Vagina (tissue), 2 donors: ENCODE measurements around the gene BMP8B. TPM values are rescaled to one million over a fixed set of nuclear protein-coding genes. Genes with fewer than 3 reads are reported as not detected.
"Not testable (repeated sequence)": the region's sequence is repeated elsewhere in the genome, so short reads cannot be mapped to it uniquely, and the experiment has no call there.

Experiments used
- DNase-seq, 2 donors: peaks; one replicate each; pipeline ENCODE4 v3.0.0-alpha.2; 2017; ENCODE audit errors: extremely low spot score in 2 of 2
- H3K27ac ChIP-seq: fragments of 200-600 bp; sonication (generic); one replicate; pipeline ENCODE4 v1.5.1; 2019
- H3K27me3 ChIP-seq: fragments of 200-600 bp; sonication (generic); one replicate; pipeline ENCODE4 v1.5.1; 2019
- H3K36me3 ChIP-seq, 2 donors: fragments of 200-600 bp; sonication (generic); one replicate each; pipeline ENCODE4 v1.5.1; 2017 to 2019
- H3K4me1 ChIP-seq: fragments of 200-600 bp; sonication (generic); one replicate; pipeline ENCODE4 v1.5.1; 2019
- H3K4me3 ChIP-seq, 2 donors: fragments of 200-600 bp; sonication (generic); 1 replicate in 1 of 2; 2 replicates in 1 of 2; pipeline ENCODE4 v1.5.1; 2016 to 2019
- H3K9me3 ChIP-seq: fragments of 200-600 bp; sonication (generic); one replicate; pipeline ENCODE4 v1.5.1; 2019
- POLR2A ChIP-seq, 2 donors: fragments of 450-650 bp; IDR thresholded peaks; one replicate each; pipeline ENCODE4 v1.6.1; 2017; ENCODE audit warnings: antibody characterized with exemption in 2 of 2, mild to moderate bottlenecking in 2 of 2, moderate library complexity in 2 of 2
- POLR2AphosphoS5 ChIP-seq, 2 donors: sonication (generic); formaldehyde crosslinking; IDR thresholded peaks; one replicate each; pipeline ENCODE4 v1.9.0; 2017; ENCODE audit warnings: antibody characterized with exemption in 2 of 2, mild to moderate bottlenecking in 2 of 2, low read depth in 1 of 2; ENCODE audit not compliant: insufficient read depth in 1 of 2
- intact Hi-C: fragments of 100-400 bp; cut with DNase I; formaldehyde crosslinking; loops from one replicate; pipeline ENCODE4 v1.15.1; 2023
- total RNA-seq: library from RNA; depleted of rRNA; stranded (reverse); fragments of >200 nt; gene quantifications from one replicate; pipeline ENCODE4 v1.2.3, GENCODE V29; 2016
- TF ChIP-seq, protein P1 (sequence below), 3 experiments: fragments of 450-650 bp in 2 of 3; fragments of 200-600 bp in 1 of 3; sonication (generic) in 1 of 3; IDR thresholded peaks; one replicate each; pipeline ENCODE4 v1.5.1; 2017 to 2019; ENCODE audit warnings: antibody characterized with exemption in 3 of 3, mild to moderate bottlenecking in 2 of 3, moderate library complexity in 2 of 3

The BMP8B gene
- total RNA-seq, 1 donor from 2014 or later, result 0.98 TPM

DNA sequence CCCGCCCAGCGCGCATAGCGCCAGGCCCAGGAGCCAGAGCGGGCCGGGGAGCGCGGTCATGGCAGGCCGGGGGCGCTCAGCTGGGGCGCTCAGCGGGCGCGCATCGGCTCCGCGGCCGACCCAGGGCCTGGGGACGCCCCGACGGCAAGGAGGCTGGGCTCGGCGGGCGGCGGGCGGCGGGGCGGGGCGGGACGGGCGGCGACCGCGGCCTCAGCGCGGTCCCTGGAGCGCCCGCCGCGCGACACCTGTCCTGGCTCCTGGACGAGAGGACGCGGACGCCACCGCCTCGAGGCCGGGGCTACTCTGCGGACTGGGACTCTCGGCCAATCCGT lies 273 bp downstream of the BMP8B start:
- H3K4me3 ChIP-seq, result peak overlapping the region; percentile 46 to 49
- no peak for DNase-seq
- no peaks in the 10 kb centered on the region for H3K27me3 ChIP-seq
- H3K27ac ChIP-seq, result no peak overlapping the region
- H3K36me3 ChIP-seq, result no peaks in the 10 kb centered on the region
- TF ChIP-seq POLR2AphosphoS5 (IDR thresholded peaks at IDR 0.05; ENCODE audit: insufficient read depth in 1 of 2, low read depth in 1 of 2) (no peak), POLR2A (IDR thresholded peaks at IDR 0.05) (no peak)
- TF ChIP-seq, protein P1, sequence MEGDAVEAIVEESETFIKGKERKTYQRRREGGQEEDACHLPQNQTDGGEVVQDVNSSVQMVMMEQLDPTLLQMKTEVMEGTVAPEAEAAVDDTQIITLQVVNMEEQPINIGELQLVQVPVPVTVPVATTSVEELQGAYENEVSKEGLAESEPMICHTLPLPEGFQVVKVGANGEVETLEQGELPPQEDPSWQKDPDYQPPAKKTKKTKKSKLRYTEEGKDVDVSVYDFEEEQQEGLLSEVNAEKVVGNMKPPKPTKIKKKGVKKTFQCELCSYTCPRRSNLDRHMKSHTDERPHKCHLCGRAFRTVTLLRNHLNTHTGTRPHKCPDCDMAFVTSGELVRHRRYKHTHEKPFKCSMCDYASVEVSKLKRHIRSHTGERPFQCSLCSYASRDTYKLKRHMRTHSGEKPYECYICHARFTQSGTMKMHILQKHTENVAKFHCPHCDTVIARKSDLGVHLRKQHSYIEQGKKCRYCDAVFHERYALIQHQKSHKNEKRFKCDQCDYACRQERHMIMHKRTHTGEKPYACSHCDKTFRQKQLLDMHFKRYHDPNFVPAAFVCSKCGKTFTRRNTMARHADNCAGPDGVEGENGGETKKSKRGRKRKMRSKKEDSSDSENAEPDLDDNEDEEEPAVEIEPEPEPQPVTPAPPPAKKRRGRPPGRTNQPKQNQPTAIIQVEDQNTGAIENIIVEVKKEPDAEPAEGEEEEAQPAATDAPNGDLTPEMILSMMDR (IDR thresholded peaks at IDR 0.05), result no peak
- intact Hi-C loops, result no loop called here
- peaks cover 6% of the 10 kb centered on the region for H3K4me1 ChIP-seq
- H3K9me3 ChIP-seq, result no peaks in the 10 kb centered on the region

DNA sequence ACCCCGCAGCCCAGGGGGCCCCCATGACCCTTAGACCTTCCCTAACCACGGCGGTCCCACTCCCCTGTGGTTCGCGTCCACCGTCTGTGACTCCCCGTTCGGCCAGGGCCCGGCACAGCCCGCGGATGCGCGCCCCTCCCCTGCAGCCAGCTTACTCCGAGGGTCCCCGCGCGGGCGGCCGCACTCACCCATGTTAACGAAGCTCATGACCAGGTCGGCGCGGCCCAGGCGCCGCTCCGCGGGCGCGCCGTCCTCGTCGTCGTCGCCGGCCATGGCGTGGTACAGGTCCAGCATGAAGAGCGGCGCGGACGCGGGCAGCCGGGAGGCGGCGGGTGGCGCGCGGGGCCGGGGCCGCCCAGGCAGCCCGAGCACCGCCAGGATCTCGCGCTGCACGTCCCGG lies 701 bp downstream of the BMP8B start:
- intact Hi-C loops, H3K27me3 ChIP-seq, H3K36me3 ChIP-seq, H3K4me1 ChIP-seq, DNase-seq, H3K27ac ChIP-seq, H3K9me3 ChIP-seq: not testable (repeated sequence)
- H3K4me3 ChIP-seq, result peak overlapping the region in 1 of 2 donors; percentile 49

DNA sequence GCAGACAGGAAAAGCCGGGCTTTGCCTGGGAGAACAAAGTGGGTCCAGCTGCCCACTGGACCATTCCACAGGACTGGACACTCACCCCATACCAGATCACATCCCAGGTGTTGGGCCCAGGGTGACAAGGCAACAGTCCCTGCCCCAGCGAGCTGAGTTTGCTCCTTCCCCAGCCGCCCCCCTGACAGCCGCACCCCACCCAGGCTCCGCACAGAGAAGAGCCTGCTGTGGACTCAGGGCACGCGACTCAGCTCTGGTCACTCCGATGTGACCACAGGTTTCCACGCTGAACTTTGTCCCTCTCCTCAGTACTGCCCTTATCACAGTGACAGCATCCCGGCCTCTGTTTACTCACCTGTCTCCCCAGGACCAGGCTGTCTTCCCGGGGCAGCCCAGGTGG lies 1.2 kb downstream of the BMP8B start:
- TF ChIP-seq POLR2AphosphoS5 (IDR thresholded peaks at IDR 0.05; ENCODE audit: insufficient read depth in 1 of 2, low read depth in 1 of 2), result no peak
- TF ChIP-seq, protein P1 (IDR thresholded peaks at IDR 0.05), result no peak
- TF ChIP-seq POLR2A (IDR thresholded peaks at IDR 0.05), result no peak
- intact Hi-C loops, result no loop called here
- H3K4me3 ChIP-seq, result no peak overlapping the region

DNA sequence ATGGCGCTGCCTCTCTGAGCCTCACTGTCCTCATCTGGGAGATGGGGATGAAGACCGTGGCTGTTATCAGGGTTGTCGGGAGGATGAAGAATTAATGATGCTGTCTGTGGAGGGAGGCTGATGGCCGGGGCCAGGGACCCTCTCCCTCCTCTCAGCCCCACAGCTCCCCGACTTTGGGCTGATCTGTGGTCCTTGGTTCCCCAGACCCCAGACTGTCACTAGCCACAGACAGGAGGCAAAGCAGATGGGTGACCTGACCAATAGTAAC lies 1.6 kb downstream of the BMP8B start:
- H3K36me3 ChIP-seq, H3K9me3 ChIP-seq, H3K4me3 ChIP-seq, H3K27me3 ChIP-seq, DNase-seq, intact Hi-C loops, H3K4me1 ChIP-seq, H3K27ac ChIP-seq: not testable (repeated sequence)

More for the DNA sequence above, 1.2 kb downstream of the BMP8B start:
- H3K9me3 ChIP-seq, result no peaks in the 10 kb centered on the region
- H3K27me3 ChIP-seq, result no peaks in the 10 kb centered on the region
- H3K27ac ChIP-seq, result no peak overlapping the region
- no peak for DNase-seq
- H3K4me1 ChIP-seq, result peaks cover 6% of the 10 kb centered on the region
- no peaks in the 10 kb centered on the region for H3K36me3 ChIP-seq

DNA sequence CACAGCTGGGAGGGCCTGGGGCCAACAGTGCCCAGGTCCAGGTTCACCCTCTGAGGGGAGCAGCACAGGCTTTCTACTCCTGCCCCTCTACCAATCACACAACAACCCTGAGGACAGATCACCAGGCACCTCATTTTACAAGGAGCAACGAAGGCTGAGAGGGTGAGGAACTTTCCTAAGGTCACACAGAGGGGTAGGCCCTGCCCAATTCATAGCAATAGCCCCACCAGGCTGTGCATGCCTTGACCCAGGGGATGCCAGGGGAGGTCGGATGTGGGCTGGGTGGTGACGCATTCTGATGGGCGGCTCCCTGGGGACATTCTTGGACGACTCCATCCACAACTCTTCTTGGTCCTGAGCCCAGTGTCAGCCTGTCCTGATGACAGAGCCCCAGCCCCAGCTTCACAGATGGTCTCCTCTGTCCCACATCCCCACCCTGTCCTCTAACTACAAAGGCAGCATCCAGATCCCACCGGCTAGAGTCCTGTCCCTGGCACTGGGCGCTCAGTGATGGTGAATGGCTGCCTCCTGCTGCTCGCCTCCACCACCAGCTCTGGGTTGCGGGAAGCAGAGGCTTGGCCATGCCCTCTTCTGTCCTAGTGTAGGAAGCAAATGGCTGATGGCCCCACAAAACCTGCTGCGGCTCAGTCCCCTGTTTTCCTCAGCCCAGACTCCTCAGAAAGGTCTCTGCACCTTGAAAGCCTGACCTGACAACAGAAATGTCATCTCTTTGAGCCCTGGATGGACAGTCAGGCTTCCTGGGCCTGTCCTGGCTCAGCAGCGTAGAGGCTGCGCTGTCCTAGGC lies 2.2 kb downstream of the BMP8B start:
- DNase-seq, H3K27ac ChIP-seq, intact Hi-C loops, H3K27me3 ChIP-seq, H3K9me3 ChIP-seq, H3K4me1 ChIP-seq, H3K36me3 ChIP-seq, H3K4me3 ChIP-seq: not testable (repeated sequence)

DNA sequence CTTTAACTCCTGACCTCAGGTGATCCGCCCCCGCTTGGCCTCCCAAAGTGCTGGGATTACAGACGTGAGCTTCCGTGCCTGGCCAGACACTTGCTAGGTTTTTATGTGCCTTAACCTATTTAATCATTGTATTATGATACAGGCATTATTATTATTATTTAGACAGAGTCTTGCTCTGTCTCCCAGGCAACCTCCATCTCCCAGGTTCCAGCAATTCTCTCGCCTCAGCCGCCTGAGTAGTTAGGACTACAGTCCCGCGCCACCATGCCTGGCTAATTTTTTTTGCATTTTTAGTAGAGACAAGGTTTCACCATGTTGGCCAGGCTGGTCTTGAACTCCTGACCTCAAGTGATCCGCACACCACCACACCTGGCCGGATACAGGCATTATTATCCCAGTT lies 6.0 kb downstream of the BMP8B start:
- H3K36me3 ChIP-seq, H3K9me3 ChIP-seq, H3K4me3 ChIP-seq, H3K27ac ChIP-seq, H3K4me1 ChIP-seq, intact Hi-C loops, H3K27me3 ChIP-seq, DNase-seq: not testable (repeated sequence)

DNA sequence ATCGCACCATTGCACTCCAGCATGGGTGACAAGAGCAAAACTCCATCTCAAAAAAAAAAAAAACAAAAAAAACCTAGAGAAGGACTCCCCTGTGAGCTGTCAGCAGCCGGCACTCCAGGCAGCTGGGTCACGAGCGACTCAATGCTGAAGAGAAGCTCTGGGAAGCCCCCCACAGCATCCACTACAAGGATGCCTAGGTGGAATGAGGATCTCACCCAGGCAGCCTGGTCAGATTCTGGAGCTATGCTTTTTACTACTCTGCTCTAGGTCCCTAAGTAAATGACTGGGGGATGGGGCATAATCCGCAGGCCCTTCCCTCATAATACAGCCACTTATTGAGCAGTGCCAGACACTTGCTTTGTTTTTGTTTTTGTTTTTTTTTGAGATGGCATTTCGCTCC lies 6.6 kb downstream of the BMP8B start:
- H3K4me3 ChIP-seq, result no peak overlapping the region
- no peaks in the 10 kb centered on the region for H3K27me3 ChIP-seq
- no peaks in the 10 kb centered on the region for H3K4me1 ChIP-seq
- TF ChIP-seq POLR2AphosphoS5 (IDR thresholded peaks at IDR 0.05; ENCODE audit: insufficient read depth in 1 of 2, low read depth in 1 of 2) (no peak), POLR2A (IDR thresholded peaks at IDR 0.05) (no peak)
- TF ChIP-seq, protein P1 (IDR thresholded peaks at IDR 0.05), result no peak
- intact Hi-C loops, result no loop called here
- no peaks in the 10 kb centered on the region for H3K9me3 ChIP-seq
- H3K36me3 ChIP-seq, result no peaks in the 10 kb centered on the region
- DNase-seq, result no peak
- no peak overlapping the region for H3K27ac ChIP-seq
